ENCODE data around the gene LY6G5B.

Gene LY6G5B, protein sequence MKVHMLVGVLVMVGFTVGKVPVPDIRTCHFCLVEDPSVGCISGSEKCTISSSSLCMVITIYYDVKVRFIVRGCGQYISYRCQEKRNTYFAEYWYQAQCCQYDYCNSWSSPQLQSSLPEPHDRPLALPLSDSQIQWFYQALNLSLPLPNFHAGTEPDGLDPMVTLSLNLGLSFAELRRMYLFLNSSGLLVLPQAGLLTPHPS

DNA sequence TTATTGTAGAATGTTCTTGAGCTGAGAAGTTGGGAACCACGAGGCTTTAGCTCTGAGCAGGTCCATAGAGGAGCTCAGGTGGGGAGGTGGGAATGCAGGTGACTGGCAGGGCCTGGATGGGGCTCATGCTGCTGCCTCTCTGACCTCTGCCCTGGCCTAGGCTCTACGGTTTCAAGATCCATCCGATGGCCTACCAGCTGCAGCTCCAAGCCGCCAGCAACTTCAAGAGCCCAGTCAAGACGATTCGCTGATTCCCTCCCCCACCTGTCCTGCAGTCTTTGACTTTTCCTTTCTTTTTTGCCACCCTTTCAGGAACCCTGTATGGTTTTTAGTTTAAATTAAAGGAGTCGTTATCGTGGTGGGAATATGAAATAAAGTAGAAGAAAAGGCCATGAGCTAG, at the start of gene LY6G5B:
LY6G5B (plus strand) TSS at position 301 of the 400 bp plus-strand sequence. CDS start 975 bp downstream, outside the sequence.
- no peak for DNase-seq

DNA sequence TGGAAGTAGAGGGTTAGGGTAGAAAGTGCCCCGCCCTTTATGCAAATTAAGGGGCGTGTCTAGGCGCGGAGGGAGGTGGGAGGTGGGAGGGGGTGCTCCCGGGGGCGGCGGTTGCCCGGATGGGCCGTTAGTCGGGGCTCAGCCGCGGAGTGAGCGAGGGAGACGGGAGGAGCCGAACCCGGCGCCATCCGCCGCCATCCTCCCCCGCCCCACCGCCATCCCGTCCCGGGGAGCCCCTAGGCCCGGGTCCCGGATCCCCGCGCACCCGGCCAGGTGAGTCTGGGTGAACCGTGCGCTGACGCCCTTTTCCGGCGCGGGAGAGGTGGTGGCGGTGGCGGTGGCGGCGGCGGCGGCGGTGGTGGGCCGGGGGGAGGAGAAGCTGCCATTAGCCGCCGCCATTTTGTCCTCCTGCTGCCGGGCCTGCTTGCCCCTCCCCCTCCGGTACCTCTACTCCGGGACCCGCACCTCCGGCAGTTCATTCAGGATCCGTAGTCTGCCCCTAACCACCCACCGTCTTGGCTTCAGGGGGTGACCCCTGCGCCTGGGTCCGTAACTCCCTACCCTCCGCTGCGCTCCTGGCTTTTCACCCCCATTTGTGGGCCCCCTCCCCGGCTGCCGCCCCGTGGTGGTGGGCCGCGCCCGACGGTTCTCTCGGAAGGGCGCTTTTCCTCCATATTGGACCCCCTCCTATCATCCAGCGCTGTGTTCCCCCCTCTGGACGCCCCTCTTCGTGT, 49.0 kb upstream of the LY6G5B start, which contains the start of gene PRRC2A:
PRRC2A (plus strand) TSS at position 130 of the 734 bp plus-strand sequence. CDS start 2,075 bp downstream, outside the sequence.
- peak; percentile 55 for DNase-seq

DNA sequence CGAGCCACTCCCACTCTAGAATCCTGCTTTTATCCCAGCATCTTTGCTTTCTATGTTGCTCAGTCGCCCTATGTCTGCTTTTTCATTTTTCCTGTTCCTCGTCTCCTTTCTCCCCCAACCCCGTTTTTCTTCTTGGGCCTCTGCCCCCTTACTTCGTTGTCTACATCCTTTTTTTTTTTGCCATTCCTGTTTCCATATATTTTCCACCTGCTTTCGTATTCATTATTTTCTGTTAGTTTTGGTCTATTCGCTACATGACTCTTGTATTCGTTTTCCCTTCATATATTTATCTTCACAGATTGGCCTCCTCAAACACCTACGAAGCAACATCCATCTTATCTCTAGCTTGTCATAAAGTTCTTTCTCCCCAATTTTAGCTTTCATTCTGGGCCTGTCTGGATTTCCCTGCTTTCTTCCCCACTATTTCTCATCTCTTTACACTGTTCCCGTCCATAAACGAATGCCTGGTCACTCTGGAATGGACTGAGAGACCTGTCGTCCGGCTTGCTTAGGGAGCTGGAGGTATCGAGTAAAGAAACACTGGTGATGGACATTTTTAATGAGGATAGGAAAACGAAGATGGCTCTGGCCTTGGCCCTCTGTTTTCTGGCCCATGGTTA, 48.3 kb upstream of the LY6G5B start:
- no peak for DNase-seq

DNA sequence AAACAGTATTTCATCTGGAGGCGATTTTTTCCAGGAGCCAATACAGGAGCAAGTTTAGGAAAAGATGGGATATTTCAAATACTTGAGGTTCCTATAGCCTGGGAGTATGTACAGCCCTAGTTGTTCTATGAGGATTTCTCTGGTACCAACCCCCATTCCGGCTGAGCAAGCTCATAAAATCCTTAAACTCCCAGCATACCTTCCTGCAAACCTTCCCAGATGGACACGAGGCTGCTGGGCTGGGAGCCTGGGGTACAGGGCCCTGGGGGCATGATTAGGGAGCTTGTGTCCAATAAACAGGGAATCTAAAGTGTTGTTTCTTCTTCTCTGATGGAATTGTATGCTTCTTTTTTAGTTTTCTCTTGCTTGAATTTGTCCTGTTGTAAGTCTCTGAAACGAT, 47.8 kb upstream of the LY6G5B start:
- no peak for DNase-seq

DNA sequence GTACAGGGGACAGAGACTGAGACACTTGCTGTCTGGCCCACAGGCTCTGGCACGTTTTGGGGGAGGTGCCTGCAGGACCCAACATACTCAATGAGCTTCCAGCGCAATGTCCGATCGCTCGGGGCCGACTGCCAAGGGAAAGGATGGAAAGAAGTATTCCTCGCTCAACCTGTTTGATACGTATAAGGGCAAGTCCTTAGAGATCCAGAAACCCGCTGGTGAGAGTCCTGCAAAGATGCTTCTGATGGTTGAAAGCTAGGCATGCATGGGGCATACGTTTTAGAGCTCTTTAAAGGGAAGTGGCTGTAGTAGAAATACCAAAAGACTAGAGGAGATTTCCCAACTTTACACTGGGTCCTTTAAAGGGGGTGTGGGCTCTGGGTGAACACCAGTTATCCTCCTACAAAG, 47.1 kb upstream of the LY6G5B start:
- no peak for DNase-seq

DNA sequence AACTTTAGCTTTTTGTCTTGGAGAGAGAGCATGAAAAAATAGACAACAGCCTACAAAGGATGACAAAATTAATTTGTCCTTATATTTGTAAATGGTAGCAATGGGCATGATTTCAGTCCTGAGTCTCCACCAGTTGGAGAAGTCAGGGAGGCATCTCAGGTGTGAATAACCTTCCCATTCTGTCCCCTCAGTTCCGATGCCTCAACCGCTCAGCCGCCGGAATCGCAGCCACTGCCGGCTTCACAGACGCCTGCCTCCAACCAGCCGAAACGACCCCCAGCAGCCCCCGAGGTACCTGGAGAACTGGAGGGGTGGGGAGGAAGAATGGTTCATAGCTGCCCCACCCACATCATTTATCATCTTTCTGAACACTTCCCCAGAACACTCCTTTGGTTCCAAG, 45.7 kb upstream of the LY6G5B start:
- DNase-seq: no peak

DNA sequence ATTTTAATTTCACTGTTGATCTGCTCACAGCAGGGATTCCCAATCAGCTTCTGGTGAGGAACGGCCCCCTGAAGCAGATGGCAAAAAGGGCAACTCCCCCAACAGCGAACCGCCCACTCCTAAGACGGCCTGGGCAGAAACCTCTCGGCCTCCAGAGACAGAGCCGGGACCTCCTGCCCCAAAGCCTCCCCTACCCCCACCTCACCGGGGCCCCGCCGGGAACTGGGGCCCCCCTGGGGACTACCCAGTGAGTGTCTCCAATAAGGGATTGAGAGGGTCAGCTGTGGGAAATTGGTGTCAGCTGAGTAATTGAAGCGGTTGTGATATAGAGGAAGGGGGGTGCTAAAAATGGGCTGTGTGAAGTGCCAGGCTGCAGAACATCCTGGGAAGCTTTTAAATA, 42.8 kb upstream of the LY6G5B start:
- DNase-seq: no peak

DNA sequence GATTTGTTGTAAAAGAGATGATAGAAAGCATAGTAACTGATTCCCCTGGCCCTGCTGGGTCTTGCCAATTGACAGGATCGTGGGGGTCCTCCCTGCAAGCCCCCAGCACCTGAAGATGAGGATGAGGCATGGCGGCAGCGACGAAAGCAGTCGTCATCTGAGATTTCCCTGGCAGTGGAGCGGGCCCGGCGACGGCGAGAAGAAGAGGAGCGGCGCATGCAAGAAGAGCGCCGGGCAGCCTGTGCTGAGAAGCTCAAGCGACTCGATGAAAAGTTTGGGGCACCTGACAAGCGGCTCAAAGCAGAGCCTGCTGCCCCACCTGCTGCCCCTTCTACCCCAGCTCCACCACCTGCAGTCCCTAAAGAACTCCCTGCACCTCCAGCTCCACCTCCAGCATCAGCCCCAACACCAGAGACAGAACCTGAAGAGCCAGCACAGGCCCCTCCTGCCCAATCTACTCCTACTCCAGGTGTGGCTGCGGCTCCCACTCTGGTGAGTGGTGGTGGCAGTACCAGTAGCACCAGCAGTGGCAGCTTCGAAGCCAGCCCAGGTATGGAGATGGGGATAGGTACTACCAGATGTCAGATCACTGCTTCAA, 42.0 kb upstream of the LY6G5B start:
- DNase-seq: no peak

DNA sequence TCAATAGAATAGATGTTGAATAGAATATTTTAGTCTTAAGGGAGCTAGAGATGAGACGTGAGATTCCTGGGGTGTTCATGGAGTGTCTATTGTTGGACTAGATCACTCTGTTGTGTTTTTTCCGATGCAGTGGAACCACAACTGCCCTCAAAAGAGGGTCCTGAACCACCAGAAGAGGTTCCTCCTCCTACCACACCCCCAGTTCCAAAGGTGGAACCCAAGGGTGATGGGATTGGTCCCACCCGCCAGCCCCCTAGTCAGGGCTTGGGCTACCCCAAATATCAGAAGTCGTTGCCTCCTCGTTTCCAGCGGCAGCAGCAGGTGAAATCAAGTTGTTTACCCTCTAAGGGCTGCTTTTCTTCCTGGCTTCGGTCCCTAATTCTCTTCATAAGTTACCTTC, 40.8 kb upstream of the LY6G5B start:
- DNase-seq: no peak

DNA sequence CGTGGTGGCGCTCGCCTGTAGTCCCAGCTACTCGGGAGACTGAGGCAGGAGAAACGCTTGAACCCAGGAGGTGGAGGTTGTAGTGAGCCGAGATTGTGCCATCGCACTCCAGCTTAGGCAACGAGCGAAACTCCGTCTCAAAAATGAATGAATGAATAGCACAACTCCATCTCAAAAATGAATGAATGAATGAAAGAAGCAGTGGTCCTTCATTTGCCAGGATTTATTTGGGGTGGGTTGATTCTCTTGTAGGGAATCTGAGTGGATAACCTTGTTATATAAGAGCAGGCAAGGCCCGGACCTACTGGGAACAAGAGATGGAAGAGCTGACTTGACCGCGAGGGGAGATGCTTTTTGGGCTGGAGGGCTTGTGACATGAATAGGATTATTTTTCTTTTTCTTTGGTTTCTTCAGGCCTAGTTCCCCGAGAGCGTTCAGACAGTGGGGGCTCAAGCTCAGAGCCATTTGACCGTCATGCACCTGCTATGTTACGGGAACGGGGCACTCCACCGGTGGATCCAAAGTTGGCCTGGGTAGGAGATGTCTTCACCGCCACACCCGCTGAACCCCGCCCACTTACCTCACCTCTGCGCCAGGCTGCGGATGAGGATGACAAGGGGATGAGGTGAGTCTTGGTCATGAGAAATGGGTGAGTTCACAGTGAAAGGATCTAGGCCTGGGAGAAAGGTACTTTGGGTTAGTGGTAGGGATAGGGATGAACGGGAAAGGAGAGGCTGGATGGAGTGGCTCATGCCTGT, 39.4 kb upstream of the LY6G5B start:
- no peak for DNase-seq

DNA sequence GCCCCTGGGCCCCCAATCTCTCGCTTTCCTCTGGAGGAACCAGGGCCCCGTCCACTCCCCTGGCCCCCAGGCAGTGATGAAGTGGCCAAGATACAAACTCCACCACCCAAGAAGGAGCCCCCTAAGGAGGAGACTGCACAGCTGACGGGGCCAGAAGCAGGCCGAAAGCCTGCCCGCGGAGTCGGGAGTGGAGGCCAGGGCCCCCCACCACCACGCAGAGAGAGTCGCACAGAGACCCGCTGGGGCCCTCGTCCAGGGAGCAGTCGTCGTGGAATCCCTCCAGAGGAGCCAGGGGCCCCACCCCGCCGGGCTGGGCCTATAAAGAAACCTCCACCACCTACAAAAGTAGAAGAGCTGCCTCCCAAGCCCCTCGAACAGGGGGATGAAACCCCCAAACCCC, 38.6 kb upstream of the LY6G5B start:
- no peak for DNase-seq

DNA sequence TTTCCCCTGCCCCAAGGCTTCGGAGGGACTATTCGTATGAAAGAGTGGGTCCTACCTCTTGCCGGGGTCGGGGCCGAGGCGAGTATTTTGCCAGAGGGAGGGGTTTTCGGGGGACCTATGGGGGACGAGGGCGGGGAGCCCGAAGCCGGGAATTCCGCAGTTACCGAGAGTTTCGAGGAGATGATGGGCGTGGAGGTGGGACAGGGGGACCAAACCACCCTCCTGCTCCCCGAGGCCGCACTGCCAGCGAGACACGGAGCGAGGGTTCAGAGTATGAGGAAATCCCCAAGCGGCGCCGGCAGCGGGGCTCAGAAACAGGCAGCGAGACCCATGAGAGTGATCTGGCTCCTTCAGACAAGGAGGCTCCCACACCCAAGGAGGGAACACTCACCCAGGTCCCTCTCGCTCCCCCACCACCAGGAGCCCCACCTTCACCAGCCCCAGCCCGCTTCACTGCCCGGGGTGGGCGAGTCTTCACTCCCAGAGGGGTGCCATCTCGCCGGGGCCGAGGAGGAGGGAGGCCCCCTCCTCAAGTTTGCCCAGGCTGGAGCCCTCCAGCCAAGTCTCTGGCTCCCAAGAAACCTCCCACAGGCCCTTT, 38.0 kb upstream of the LY6G5B start:
- no peak for DNase-seq

DNA sequence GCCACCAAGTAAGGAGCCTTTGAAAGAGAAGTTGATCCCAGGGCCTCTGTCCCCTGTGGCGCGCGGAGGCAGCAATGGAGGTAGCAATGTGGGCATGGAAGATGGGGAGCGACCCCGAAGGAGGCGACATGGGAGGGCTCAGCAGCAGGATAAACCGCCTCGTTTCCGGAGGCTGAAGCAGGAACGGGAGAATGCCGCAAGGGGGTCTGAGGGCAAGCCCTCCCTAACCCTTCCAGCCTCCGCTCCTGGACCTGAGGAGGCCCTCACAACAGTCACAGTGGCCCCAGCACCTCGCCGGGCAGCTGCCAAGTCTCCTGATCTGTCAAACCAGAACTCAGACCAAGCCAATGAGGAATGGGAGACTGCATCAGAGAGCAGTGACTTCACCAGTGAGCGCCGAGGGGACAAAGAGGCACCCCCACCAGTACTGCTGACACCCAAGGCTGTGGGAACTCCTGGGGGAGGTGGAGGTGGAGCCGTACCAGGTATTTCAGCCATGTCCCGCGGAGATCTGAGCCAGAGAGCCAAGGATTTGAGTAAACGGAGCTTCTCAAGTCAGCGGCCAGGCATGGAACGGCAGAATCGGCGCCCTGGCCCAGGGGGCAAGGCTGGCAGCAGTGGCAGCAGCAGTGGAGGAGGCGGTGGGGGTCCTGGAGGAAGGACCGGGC, 37.4 kb upstream of the LY6G5B start:
- no peak for DNase-seq

DNA sequence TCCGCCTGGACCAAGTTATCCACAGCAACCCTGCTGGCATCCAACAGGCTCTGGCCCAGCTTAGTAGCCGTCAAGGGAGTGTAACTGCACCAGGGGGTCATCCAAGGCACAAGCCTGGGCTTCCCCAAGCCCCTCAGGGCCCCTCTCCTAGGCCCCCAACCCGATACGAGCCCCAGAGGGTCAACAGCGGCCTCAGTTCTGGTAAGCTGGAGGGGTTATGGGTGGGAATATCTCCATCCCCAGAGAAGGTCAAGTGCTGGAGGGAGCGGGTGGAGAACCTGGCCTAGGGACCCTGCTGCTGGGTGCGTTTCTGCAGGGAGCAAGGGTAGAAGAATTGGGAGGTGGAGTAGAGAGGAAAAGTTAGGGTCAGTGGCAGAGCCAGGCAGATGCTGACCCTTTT, 36.3 kb upstream of the LY6G5B start:
- no peak for DNase-seq

DNA sequence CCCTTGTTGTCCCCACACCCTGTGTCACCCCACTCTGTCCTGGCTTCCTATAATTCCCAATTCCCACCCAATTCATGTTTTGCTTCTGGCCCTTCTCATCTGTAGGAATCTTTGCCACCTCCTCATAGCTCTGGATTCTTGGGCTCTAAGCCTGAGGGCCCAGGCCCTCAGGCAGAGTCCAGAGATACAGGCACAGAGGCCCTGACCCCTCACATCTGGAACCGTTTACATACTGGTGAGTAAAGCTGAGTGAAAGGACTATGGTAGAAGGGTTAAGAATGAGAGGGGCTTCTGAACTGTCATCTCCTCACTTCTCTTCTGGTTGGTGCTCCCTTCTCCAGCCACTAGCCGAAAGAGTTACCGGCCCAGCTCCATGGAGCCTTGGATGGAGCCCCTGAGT, 35.6 kb upstream of the LY6G5B start:
- no peak for DNase-seq

DNA sequence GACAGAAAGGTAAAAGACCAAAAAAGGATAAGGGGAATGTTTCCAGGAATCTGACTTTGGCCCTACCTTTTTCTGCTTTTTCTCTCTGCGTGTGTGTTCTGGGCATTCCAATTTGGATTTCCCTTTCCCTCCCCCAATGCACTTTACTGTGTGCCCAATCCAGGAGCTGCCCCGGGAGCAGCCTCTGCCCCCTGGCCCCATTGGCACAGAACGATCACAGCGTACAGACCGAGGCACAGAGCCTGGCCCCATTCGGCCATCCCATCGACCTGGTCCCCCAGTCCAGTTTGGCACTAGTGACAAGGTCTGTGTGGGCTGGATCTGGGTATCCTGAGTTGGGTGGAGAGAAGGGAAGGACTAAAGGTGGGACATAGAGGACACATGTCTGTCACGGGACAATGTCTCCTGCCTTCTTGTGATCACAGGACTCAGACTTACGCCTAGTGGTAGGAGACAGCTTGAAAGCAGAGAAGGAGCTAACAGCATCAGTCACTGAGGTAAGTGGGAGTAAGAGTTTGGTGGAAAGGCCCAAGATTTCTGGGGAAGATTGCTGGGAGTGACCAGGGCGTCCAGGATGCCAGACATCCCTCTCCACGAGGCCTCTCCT, 34.7 kb upstream of the LY6G5B start:
- no peak for DNase-seq

DNA sequence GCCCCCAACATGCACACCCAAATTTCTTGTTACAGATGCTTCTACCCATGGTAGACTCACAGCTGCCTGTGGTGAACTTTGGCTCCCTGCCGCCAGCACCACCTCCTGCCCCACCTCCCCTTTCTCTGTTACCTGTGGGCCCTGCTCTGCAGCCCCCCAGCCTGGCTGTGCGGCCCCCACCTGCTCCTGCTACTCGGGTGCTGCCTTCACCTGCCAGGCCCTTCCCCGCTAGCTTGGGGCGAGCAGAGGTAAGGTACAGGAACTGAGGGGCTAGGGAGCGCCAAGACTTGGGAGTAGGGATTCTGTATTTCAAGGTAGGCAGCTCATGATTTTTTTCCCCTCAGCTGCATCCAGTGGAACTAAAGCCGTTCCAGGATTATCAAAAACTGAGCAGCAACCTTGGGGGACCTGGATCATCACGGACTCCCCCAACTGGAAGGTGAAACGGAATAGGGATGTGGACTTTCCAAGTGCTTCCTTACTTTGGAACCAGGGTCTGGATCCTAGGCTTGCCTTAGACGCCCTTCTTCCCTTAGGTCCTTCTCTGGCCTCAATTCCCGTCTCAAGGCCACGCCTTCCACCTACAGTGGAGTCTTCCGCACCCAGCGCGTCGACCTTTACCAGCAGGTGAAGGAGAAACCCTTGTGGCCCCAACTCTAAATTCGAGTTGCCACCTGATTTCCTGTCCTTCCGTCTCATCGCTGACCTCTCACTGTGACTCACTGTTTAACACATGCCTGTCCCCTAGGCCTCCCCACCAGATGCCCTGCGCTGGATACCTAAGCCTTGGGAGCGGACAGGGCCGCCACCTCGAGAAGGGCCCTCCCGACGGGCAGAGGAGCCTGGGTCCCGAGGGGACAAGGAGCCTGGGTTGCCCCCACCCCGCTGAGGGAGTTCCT, 32.8 kb upstream of the LY6G5B start:
- no peak for DNase-seq

DNA sequence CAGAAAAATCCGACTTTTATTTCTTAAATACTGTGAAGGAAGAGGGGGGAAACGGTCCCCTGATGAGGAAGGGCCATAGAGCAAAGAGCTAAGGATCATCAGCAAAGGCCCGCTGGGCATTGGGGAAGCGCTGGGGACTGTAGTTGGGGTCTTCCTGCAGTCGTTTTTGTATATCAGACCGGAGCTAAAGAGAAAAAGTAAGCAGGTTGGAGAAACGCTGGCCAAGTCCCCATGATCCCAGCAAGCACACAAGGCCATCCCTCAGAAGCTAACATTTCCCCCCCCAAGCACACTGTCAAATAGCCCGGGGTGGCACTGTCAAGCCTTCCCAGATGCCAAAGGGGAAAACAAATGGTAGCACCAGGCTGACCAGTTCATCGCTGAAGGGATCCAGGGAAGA, 30.7 kb upstream of the LY6G5B start:
- no peak for DNase-seq

DNA sequence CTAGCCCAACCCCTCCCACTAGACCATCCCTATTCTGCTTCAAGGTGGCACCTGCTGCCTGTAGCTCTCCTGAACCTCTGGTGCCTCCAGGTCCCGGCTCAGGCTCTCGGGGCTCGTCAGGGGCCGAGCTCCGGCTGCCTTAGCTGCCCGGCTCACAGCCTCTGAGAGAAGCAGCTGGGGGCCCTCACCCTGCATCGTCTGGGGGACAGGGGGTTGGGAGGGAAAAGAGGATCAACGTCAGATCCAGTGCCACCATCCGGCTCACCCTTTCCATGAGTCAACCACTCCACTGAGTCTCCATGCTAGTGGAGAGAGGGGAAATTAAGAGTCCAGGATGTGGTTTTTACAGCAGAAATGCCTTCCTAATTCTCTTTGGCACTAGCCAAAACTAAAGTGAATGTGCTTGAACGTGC, 30.3 kb upstream of the LY6G5B start:
- DNase-seq: no peak

DNA sequence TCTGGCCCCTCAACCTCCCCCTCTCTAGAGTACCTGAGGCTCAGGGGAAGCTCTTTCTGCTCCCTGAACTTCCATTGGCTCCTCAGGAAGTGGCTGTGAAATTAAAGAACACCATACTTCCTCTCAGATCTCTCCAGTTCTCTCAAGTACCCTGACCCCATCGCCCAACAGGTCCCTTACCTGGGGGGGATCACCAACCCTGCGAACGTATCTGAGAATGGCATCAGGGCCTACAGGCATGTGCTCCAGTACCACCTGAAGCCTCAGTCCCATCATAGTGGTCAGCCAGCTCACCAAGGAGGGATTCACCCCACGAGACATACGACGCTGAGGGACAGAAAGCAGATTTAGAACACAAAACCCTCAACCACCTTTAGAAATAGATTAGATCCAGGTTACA, 29.2 kb upstream of the LY6G5B start:
- DNase-seq: no peak

DNA sequence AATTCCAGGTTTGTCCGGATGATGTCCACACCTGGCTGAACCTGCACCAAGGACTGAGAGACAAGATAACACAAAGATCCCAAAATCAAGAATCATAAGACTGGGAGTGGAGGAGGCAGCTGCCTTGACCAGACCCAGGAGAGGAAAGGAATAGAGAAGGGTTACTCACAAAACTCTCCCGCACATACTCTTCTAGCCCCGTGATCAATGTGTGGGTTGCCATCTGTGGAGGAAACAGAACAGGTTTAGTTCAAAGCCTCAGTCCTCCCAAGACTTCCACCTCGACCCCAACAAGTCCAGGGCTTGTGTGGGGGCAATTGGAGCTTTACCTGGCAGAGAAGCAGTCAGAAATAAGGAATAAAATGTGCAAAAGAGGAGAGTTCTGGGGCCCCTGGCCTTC, 28.4 kb upstream of the LY6G5B start:
- no peak for DNase-seq
